SK-N-MC (cell line): ENCODE data around the gene CYBB.

Experiments used
- DNase-seq: peaks from one replicate; pipeline ENCODE4 v3.0.0-alpha.2; 2011; ENCODE audit warnings: low read depth, low spot score
- H3K27ac ChIP-seq: fragments of 200-600 bp; sonication (generic); 2 replicates; pipeline ENCODE4 v1.5.1; 2016; ENCODE audit warnings: mixed run types
- H3K36me3 ChIP-seq: fragments of 200-600 bp; sonication (generic); 2 replicates; pipeline ENCODE4 v1.6.1; 2017; ENCODE audit warnings: antibody characterized with exemption, low read length, mixed read lengths; ENCODE audit not compliant: insufficient read depth
- H3K4me3 ChIP-seq: fragments of 200-600 bp; sonication (generic); 2 replicates; pipeline ENCODE4 v1.5.1; 2016
- H3K9ac ChIP-seq: fragments of 200-600 bp; sonication (generic); 2 replicates; pipeline ENCODE4 v1.8.0; 2017; ENCODE audit warnings: mixed run types, mixed read lengths; ENCODE audit not compliant: insufficient read length
- H3K9me3 ChIP-seq: fragments of 200-600 bp; sonication (generic); 2 replicates; pipeline ENCODE4 v1.6.1; 2017; ENCODE audit warnings: low read depth, mild to moderate bottlenecking, antibody characterized with exemption, low read length, moderate library complexity, mixed read lengths
- EZH2 ChIP-seq: fragments of 200-600 bp; sonication (generic); IDR thresholded peaks from one replicate; pipeline ENCODE4 v1.6.1; 2017; ENCODE audit warnings: antibody characterized with exemption
- FOXP2 ChIP-seq: optimal IDR thresholded peaks from 2 replicates; pipeline ENCODE3; 2011; ENCODE audit warnings: mild to moderate bottlenecking, moderate library complexity; ENCODE audit not compliant: insufficient read depth; ENCODE audit errors: extremely low read length, control extremely low read depth
- POLR2AphosphoS5 ChIP-seq: IDR thresholded peaks from 2 replicates; pipeline ENCODE4 v1.6.1; 2012; ENCODE audit warnings: mild to moderate bottlenecking, low read depth, low read length, borderline replicate concordance

CYBB gene

DNA sequence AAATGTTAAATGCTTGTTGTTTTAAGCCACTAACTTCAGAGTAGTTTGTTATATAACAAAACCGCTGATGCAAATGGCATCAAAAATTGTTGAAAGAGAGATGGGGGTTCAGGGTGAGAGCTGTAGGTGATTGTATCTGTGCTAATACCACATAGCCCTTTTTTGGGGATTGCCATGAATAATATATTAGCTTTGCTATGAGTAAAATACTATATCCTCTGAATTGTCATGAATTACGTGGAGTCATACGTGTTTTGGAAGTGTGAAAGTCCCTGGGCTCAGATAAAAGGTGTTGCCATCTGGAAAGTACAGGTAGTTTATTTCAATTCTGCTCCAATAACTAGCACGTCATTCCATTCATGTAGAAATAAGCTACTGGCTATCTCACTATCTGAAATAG is 36.9 kb downstream of the CYBB start:
- H3K27ac ChIP-seq: no peak overlapping the region
- no peak for TF ChIP-seq POLR2AphosphoS5
- no peak for TF ChIP-seq EZH2
- TF ChIP-seq FOXP2: no peak
- H3K4me3 ChIP-seq: no peak overlapping the region
- no peaks in the 10 kb centered on the region for H3K9me3 ChIP-seq
- DNase-seq: no peak
- no peak overlapping the region for H3K9ac ChIP-seq
- H3K36me3 ChIP-seq: no peaks in the 10 kb centered on the region

DNA sequence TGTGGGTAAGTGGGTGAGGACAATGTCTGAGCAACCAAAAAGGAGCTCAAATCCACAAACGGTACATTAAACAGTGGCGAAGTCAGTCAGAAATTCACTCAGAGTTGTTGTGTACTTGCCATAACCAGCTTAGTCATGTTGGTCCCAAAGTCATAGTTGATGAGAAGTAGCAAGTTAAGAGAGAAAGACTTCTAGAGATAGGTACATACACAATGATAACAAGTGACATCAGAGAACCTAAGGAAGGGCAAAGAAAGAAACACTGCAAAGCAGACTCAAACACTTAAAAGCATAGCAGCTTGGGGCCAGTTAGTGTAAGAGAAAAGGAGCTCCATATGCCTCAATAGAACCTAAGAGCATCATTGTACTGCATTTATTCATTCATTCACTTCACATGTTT is 37.3 kb downstream of the CYBB start:
- no peak overlapping the region for H3K9ac ChIP-seq
- no peak overlapping the region for H3K4me3 ChIP-seq
- DNase-seq: no peak
- H3K27ac ChIP-seq: no peak overlapping the region
- H3K9me3 ChIP-seq: no peaks in the 10 kb centered on the region
- no peak for TF ChIP-seq FOXP2
- no peak for TF ChIP-seq EZH2
- no peak for TF ChIP-seq POLR2AphosphoS5
- H3K36me3 ChIP-seq: no peaks in the 10 kb centered on the region

DNA sequence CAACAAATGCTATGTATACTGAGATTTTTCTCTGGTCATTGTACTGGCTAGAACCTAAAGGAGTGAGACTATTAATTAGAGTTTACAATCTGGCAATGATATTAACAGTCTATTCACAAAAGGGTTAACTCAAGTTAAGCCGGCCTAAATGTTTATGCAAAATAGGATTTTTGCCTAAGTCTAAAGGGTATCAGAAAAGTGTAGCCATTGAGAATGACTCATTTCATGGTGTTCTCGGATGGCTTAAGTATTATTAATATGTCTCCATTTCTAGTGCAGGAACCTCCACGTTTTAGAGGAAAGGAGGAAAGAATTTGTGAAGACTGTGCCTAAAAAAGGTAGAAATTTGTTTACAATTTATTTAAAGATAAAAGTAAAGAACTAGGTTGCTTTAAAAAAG is 37.7 kb downstream of the CYBB start:
- Histone ChIP-seq H3K27ac (no peak overlapping the region), H3K4me3 (no peak overlapping the region), H3K9me3 (no peaks in the 10 kb centered on the region)

DNA sequence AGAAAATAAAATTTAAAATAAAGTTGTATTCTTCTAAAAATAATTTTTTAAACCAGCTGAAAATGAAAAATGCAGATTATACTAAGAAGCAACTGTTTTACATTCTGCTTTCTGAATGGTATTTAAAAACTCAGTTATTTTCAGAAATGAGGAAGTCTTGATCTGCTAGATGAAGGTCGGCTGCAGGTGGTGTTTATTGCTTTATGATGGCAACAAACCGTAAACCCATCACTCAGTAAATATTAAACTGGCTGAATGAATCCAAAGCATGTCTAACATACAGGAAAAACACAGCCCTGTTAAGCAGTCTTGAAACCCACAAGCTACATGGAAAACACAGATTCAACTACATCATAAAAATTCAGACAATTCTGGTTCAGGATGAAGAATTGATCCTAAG is 38.2 kb downstream of the CYBB start:
- TF ChIP-seq EZH2: no peak
- TF ChIP-seq FOXP2: no peak
- no peak for TF ChIP-seq POLR2AphosphoS5
- Histone ChIP-seq H3K36me3 (no peaks in the 10 kb centered on the region), H3K9me3 (no peaks in the 10 kb centered on the region), H3K4me3 (no peak overlapping the region), H3K9ac (no peak overlapping the region), H3K27ac (no peak overlapping the region)
- no peak for DNase-seq

More for the DNA sequence above, 37.7 kb downstream of the CYBB start:
- DNase-seq: no peak
- no peak overlapping the region for H3K9ac ChIP-seq
- no peaks in the 10 kb centered on the region for H3K36me3 ChIP-seq
- TF ChIP-seq FOXP2 (no peak), POLR2AphosphoS5 (no peak), EZH2 (no peak)

DNA sequence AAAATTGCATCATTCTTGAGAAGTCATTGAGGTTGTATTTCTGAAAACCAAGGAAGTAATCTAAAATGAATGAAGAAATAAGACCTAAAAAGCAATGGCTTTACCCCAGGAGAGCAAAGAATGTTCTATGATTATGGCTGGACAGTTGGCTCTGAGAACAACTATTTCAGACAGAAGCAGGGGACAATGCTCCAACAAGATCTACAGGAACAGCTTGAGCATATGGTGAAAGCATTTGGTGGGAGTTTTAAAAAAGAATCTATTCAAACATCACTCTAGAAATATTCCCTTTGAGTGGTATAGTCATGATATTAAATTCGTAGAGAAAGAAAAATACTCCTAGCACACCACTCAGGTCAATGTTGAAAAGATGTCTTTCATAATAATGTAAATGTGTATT is 40.8 kb downstream of the CYBB start:
- no peak for DNase-seq
- TF ChIP-seq FOXP2: no peak
- no peak for TF ChIP-seq EZH2
- TF ChIP-seq POLR2AphosphoS5: no peak
- Histone ChIP-seq H3K36me3 (no peaks in the 10 kb centered on the region), H3K9me3 (no peaks in the 10 kb centered on the region), H3K4me3 (no peak overlapping the region), H3K27ac (no peak overlapping the region), H3K9ac (no peak overlapping the region)

DNA sequence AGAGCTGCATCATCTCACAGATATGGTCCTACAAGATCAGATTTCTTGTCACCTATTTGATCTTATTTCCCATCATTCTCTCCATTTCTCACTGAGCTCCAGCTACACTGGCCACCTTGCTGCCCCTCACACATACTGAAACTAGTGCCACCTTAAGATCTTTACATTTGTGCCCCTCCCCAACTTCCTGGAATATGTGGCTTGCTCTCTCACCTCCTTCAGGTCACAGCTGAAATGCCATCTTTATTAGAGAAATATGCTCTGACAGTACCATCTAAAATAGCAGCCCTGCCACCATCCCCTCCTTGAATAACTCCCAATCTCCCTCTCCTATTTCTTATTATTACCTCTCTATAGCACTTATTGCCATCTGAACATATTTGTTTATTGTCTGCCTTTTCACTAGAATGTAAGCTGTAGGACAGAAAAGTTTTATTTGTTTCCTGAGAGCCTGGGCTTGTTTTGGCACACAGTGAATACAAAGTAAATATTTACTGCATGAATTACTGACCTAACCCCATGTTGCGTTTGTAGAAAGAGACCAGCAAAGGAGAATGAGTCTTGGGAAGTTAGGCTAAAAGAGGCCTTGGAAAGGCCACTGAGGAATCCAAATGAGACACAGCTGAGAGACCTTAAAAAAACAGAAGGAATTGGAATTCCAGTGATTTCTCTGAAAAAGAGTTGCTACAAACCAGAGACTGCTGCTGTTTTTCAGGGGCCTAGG is 44.8 kb downstream of the CYBB start:
- H3K27ac ChIP-seq: no peak overlapping the region
- no peak for DNase-seq
- TF ChIP-seq FOXP2: no peak
- no peak for TF ChIP-seq POLR2AphosphoS5
- TF ChIP-seq EZH2: no peak
- H3K9me3 ChIP-seq: no peaks in the 10 kb centered on the region
- H3K9ac ChIP-seq: no peak overlapping the region
- H3K4me3 ChIP-seq: no peak overlapping the region
- no peaks in the 10 kb centered on the region for H3K36me3 ChIP-seq

DNA sequence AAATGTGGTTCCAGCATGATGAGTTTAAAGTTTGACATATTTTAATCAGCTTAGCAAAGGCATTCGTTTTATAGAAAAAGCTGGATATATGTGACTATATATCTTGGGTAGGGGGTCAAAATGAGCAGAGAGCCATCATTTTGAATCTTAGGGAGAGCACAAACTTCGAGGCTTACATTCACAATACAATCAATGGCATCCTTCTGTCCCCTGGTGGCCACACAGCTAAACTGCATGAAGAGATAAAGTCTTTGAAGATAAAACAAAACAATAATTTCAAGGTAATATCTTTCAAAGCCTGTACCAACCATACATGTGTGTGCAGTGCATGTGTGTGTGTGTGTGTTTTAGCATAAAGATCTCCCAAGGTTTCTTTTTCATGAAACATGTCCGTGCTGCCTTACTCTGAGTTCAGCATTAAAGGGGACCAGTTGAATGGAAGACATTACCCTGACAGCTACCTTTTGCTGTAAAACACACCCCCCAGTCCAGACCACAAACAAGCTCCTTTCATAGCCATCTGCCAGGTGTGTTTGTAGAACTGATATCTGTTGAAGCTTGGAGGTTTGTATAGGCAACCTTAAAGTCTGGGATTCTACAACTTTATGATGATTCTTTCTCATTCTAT is 45.5 kb downstream of the CYBB start:
- H3K4me3 ChIP-seq: no peak overlapping the region
- no peak overlapping the region for H3K27ac ChIP-seq
- DNase-seq: no peak
- H3K9me3 ChIP-seq: no peaks in the 10 kb centered on the region
- TF ChIP-seq EZH2 (no peak), FOXP2 (no peak), POLR2AphosphoS5 (no peak)
- H3K9ac ChIP-seq: no peak overlapping the region
- no peaks in the 10 kb centered on the region for H3K36me3 ChIP-seq

DNA sequence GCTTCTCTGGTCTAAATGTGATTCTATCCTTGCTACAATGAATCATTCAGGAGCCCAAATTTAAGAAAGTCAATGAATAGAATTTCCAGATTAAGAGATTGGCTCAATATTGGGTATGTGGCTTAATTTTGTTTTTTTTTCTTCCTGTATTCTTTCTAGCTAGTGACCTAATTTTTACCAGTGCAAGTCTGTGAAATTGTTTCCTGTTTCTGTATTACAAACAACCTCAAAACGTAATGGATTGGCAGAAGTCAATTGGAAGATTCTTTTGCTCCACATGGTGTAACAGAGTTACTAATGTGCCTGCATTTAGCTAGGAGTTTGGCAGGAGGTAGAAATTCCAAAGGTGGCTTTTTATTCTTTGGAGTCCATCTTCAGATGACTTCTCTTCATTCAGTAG is 49.9 kb downstream of the CYBB start:
- no peaks in the 10 kb centered on the region for H3K36me3 ChIP-seq
- no peak overlapping the region for H3K27ac ChIP-seq
- no peak overlapping the region for H3K9ac ChIP-seq
- no peak overlapping the region for H3K4me3 ChIP-seq
- H3K9me3 ChIP-seq: no peaks in the 10 kb centered on the region
- DNase-seq: no peak
- no peak for TF ChIP-seq FOXP2
- no peak for TF ChIP-seq POLR2AphosphoS5
- TF ChIP-seq EZH2: no peak

DNA sequence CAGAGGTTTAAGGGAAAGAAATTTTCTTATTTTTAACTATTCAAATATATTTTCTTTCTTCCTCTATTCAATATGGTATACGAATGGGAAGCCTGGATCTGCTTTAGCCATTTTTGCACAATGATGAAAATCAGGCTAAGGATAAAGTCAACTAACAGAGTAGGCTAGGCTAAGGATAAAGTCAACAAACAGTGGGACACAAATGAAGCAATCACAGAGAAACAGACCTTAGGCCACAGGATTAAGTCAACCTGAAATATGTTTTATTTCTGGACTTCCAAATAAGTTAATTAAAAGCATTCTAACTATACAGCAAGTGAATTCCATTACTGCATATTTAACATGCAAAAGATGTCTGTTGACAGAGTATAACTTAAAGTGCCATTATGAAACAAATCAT is 50.5 kb downstream of the CYBB start:
- Histone ChIP-seq H3K9ac (no peak overlapping the region), H3K36me3 (no peaks in the 10 kb centered on the region), H3K27ac (no peak overlapping the region), H3K4me3 (no peak overlapping the region), H3K9me3 (no peaks in the 10 kb centered on the region)
- DNase-seq: no peak
- no peak for TF ChIP-seq EZH2
- TF ChIP-seq FOXP2: no peak
- no peak for TF ChIP-seq POLR2AphosphoS5
